Osteoblast (primary cell): ENCODE results near the gene SEMA3A. TPM values are rescaled to one million over a fixed set of nuclear protein-coding genes. Genes with fewer than 3 reads are reported as not detected.

Experiments used
- DNase-seq: peaks from one replicate; pipeline ENCODE4 v3.0.0; 2011; ENCODE audit warnings: low spot score, mixed read lengths; ENCODE audit not compliant: insufficient read length; ENCODE audit errors: missing footprints
- H2AFZ ChIP-seq: 2 replicates; pipeline ENCODE4 v1.6.0; 2011; ENCODE audit warnings: mild to moderate bottlenecking, low read length
- H3K27ac ChIP-seq: 2 replicates; pipeline ENCODE4 v1.5.1; 2011; ENCODE audit warnings: mild to moderate bottlenecking, low read depth, low read length, moderate library complexity
- H3K27me3 ChIP-seq: 2 replicates; pipeline ENCODE4 v1.6.0; 2012; ENCODE audit warnings: mild to moderate bottlenecking, control low read depth, inconsistent platforms, low read length, moderate library complexity; ENCODE audit not compliant: insufficient read depth
- H3K36me3 ChIP-seq: 2 replicates; pipeline ENCODE4 v1.5.1; 2011; ENCODE audit warnings: mild to moderate bottlenecking, low read length, control low read depth, moderate library complexity; ENCODE audit not compliant: insufficient read depth
- H3K4me1 ChIP-seq: 2 replicates; pipeline ENCODE4 v1.5.1; 2011; ENCODE audit warnings: mild to moderate bottlenecking, low read length, control low read depth, moderate library complexity; ENCODE audit not compliant: insufficient read depth
- H3K4me2 ChIP-seq: 2 replicates; pipeline ENCODE4 v1.6.0; 2011; ENCODE audit warnings: mild to moderate bottlenecking, low read length; ENCODE audit not compliant: insufficient read depth
- H3K4me3 ChIP-seq: fragments of 200-600 bp; sonication (generic); 3 replicates; pipeline ENCODE4 v1.5.1; 2012; ENCODE audit warnings: mild to moderate bottlenecking, low read length, inconsistent platforms; ENCODE audit not compliant: insufficient read depth
- H3K79me2 ChIP-seq: 2 replicates; pipeline ENCODE4 v1.6.0; 2012; ENCODE audit warnings: mild to moderate bottlenecking, low read length, control low read depth, inconsistent platforms; ENCODE audit not compliant: insufficient read depth
- H3K9me3 ChIP-seq: 2 replicates; pipeline ENCODE4 v1.5.1; 2011; ENCODE audit warnings: low read depth, low read length, control low read depth
- H4K20me1 ChIP-seq: 2 replicates; pipeline ENCODE4 v1.6.0; 2012; ENCODE audit warnings: mild to moderate bottlenecking, low read length, control low read depth; ENCODE audit not compliant: insufficient read depth
- CTCF ChIP-seq: IDR thresholded peaks from 2 replicates; pipeline ENCODE4 v1.5.1; 2011; ENCODE audit warnings: mild to moderate bottlenecking, low read depth, low read length, moderate library complexity; ENCODE audit errors: extremely low read depth
- total RNA-seq: library from RNA; depleted of rRNA; stranded (reverse); fragments of >200 nt; gene quantifications from 2 replicates; pipeline ENCODE4 v1.2.3, GENCODE V29; 2012

SEMA3A gene
- total RNA-seq, 1 donor: 2.5 TPM

- no peak overlapping the region for H3K27ac ChIP-seq
- H3K4me3 ChIP-seq: no peak overlapping the region
- H3K79me2 ChIP-seq: no peaks in the 10 kb centered on the region
- H3K4me1 ChIP-seq: no peaks in the 10 kb centered on the region
- peak overlapping the region; percentile 24 for H2AFZ ChIP-seq
- no peaks in the 10 kb centered on the region for H3K36me3 ChIP-seq
- H3K4me2 ChIP-seq: no peak overlapping the region
- no peak for DNase-seq
- no peak for TF ChIP-seq CTCF
- H3K27me3 ChIP-seq: no peaks in the 10 kb centered on the region
- H4K20me1 ChIP-seq: no peaks in the 10 kb centered on the region
- no peaks in the 10 kb centered on the region for H3K9me3 ChIP-seq
Observed at GRCh38 chr7:84136336-84136735, 58.3 kb downstream of the SEMA3A start.

GRCh38 chr7:84134169-84134568 is 60.4 kb downstream of the SEMA3A start:
- H4K20me1 ChIP-seq: no peaks in the 10 kb centered on the region
- H2AFZ ChIP-seq: no peak overlapping the region
- no peak overlapping the region for H3K27ac ChIP-seq
- H3K9me3 ChIP-seq: no peaks in the 10 kb centered on the region
- no peaks in the 10 kb centered on the region for H3K4me1 ChIP-seq
- no peak overlapping the region for H3K4me3 ChIP-seq
- H3K4me2 ChIP-seq: no peak overlapping the region
- no peak for TF ChIP-seq CTCF
- H3K79me2 ChIP-seq: no peaks in the 10 kb centered on the region
- no peaks in the 10 kb centered on the region for H3K27me3 ChIP-seq
- no peaks in the 10 kb centered on the region for H3K36me3 ChIP-seq
- no peak for DNase-seq

GRCh38 chr7:84125654-84126053 is 68.9 kb downstream of the SEMA3A start:
- TF ChIP-seq CTCF: no peak
- no peak overlapping the region for H3K27ac ChIP-seq
- no peak for DNase-seq

GRCh38 chr7:84123965-84124547 is 70.5 kb downstream of the SEMA3A start:
- Histone ChIP-seq H3K4me3 (peak overlapping the region; percentile 59), H3K27ac (peak overlapping the region; percentile 58), H3K36me3 (no peaks in the 10 kb centered on the region), H3K9me3 (no peaks in the 10 kb centered on the region), H3K4me2 (peak overlapping the region; percentile 79), H3K4me1 (peaks cover 3% of the 10 kb centered on the region), H3K79me2 (no peaks in the 10 kb centered on the region), H4K20me1 (no peaks in the 10 kb centered on the region), H2AFZ (peak overlapping the region; percentile 83), H3K27me3 (no peaks in the 10 kb centered on the region)
- no peak for TF ChIP-seq CTCF
- DNase-seq: no peak

More at GRCh38 chr7:84125654-84126053, 68.9 kb downstream of the SEMA3A start:
- Histone ChIP-seq H4K20me1 (no peaks in the 10 kb centered on the region), H3K4me2 (no peak overlapping the region), H3K9me3 (no peaks in the 10 kb centered on the region), H3K79me2 (no peaks in the 10 kb centered on the region), H3K4me1 (peaks cover 3% of the 10 kb centered on the region), H3K36me3 (no peaks in the 10 kb centered on the region), H3K27me3 (no peaks in the 10 kb centered on the region), H3K4me3 (no peak overlapping the region), H2AFZ (no peak overlapping the region)
